Activated CD4-positive, alpha-beta T cell treated with anti-CD3 and anti-CD28 coated beads, Interleukin-2, amount 10 ng/mL, durations not matched to agents 7 days and 5 days (primary cell): ENCODE data around the gene ALDH1B1. TPM values are rescaled to one million over a fixed set of nuclear protein-coding genes. Genes with fewer than 3 reads are reported as not detected.
"Not testable (repeated sequence)": the region's sequence is repeated elsewhere in the genome, so short reads cannot be mapped to it uniquely, and the experiment has no call there.

Experiments used
- CTCF ChIA-PET: fragments of 350-600 bp; sonication (Branson Sonifier 250); formaldehyde crosslinking; loops from one replicate; lab custom pipeline; 2021; ENCODE audit warnings: antibody characterized with exemption; lab: Charles Lee
- POLR2A ChIA-PET: fragments of 350-600 bp; sonication (Branson Sonifier 250); formaldehyde crosslinking; loops from one replicate; lab custom pipeline; 2021; ENCODE audit warnings: antibody characterized with exemption; lab: Charles Lee
- DNase-seq: peaks from one replicate; pipeline ENCODE4 v3.0.0-alpha.2; 2020
- H3K27ac Mint-ChIP-seq: one replicate; pipeline ENCODE4 v1.8.0; 2021; ENCODE audit warnings: mild to moderate bottlenecking, moderate library complexity, mixed read lengths
- H3K27me3 Mint-ChIP-seq: one replicate; pipeline ENCODE4 v1.8.0; 2021; ENCODE audit warnings: mixed read lengths
- H3K36me3 Mint-ChIP-seq: one replicate; pipeline ENCODE4 v1.8.0; 2021; ENCODE audit warnings: low read depth, mixed read lengths
- H3K4me1 Mint-ChIP-seq: one replicate; pipeline ENCODE4 v1.8.0; 2021; ENCODE audit warnings: mixed read lengths
- H3K4me3 Mint-ChIP-seq: one replicate; pipeline ENCODE4 v1.8.0; 2021; ENCODE audit warnings: mild to moderate bottlenecking, moderate library complexity, mixed read lengths
- H3K9me3 Mint-ChIP-seq: one replicate; pipeline ENCODE4 v1.8.0; 2021; ENCODE audit warnings: mixed read lengths
- total RNA-seq, 2 experiments: library from RNA; stranded (reverse); gene quantifications; one replicate each; pipeline ENCODE4 v1.2.3, GENCODE V29; 2021

Gene ALDH1B1
- total RNA-seq, 2 experiments from 2014 or later, result 8.0 to 8.1 TPM

GRCh38 chr9:38394416-38394815, 1.9 kb downstream of the ALDH1B1 start:
- Mint-ChIP-seq H3K36me3 (peaks cover 28% of the 10 kb centered on the region), H3K4me3 (no peak overlapping the region), H3K4me1 (peaks cover 16% of the 10 kb centered on the region), H3K9me3 (no peaks in the 10 kb centered on the region), H3K27ac (no peak overlapping the region), H3K27me3 (peaks cover 12% of the 10 kb centered on the region)
- ChIA-PET POLR2A (no interaction called here), CTCF (no interaction called here)
- no peak for DNase-seq

DNA sequence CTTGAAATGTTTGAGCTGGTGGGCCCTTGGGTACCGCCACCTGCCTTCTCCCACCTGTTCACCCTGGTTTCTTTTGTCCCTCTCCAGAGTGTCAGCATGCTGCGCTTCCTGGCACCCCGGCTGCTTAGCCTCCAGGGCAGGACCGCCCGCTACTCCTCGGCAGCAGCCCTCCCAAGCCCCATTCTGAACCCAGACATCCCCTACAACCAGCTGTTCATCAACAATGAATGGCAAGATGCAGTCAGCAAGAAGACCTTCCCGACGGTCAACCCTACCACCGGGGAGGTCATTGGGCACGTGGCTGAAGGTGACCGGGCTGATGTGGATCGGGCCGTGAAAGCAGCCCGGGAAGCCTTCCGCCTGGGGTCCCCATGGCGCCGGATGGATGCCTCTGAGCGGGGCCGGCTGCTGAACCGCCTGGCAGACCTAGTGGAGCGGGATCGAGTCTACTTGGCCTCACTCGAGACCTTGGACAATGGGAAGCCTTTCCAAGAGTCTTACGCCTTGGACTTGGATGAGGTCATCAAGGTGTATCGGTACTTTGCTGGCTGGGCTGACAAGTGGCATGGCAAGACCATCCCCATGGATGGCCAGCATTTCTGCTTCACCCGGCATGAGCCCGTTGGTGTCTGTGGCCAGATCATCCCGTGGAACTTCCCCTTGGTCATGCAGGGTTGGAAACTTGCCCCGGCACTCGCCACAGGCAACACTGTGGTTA, 3.3 kb downstream of the ALDH1B1 start:
- POLR2A ChIA-PET, result no interaction called here
- Mint-ChIP-seq H3K36me3 (peaks cover 28% of the 10 kb centered on the region), H3K27me3 (peaks cover 9% of the 10 kb centered on the region), H3K4me3 (no peak overlapping the region), H3K9me3 (no peaks in the 10 kb centered on the region), H3K4me1 (peaks cover 16% of the 10 kb centered on the region), H3K27ac (no peak overlapping the region)
- DNase-seq, result no peak
- CTCF ChIA-PET, result no interaction called here

GRCh38 chr9:38396371-38396671, 3.8 kb downstream of the ALDH1B1 start:
- Mint-ChIP-seq H3K27me3 (peaks cover 6% of the 10 kb centered on the region), H3K4me1 (peaks cover 16% of the 10 kb centered on the region), H3K27ac (no peak overlapping the region), H3K9me3 (no peaks in the 10 kb centered on the region), H3K4me3 (no peak overlapping the region), H3K36me3 (peaks cover 28% of the 10 kb centered on the region)
- CTCF ChIA-PET, result no interaction called here
- POLR2A ChIA-PET, result no interaction called here
- DNase-seq, result no peak

DNA sequence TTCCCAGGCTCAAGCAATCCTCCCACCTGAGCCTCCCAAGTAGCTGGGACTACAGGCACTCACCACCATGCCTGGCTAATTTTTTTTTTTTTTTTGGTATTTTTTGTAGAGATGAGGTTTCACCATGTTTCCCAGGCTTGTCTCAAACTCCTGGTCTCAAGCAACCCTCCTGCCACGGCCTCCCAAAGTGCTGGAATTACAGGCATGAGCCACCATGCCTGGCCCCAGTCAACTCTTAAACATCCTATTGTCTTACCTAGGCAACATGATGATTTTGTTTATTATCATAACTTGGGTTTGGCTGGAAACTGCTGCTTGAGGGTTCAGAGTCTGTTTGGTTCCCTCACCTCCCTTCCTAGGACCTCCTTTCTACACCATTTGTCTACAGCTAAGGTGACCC, 6.7 kb downstream of the ALDH1B1 start:
- H3K4me3 Mint-ChIP-seq, H3K4me1 Mint-ChIP-seq, H3K9me3 Mint-ChIP-seq, H3K27me3 Mint-ChIP-seq, H3K27ac Mint-ChIP-seq, POLR2A ChIA-PET, CTCF ChIA-PET, DNase-seq: not testable (repeated sequence)
- H3K36me3 Mint-ChIP-seq, result peaks cover 25% of the 10 kb centered on the region

- POLR2A ChIA-PET, result no interaction called here
- H3K36me3 Mint-ChIP-seq, result peaks cover 8% of the 10 kb centered on the region
- no peaks in the 10 kb centered on the region for H3K4me1 Mint-ChIP-seq
- no peak overlapping the region for H3K4me3 Mint-ChIP-seq
- no peak overlapping the region for H3K27ac Mint-ChIP-seq
- CTCF ChIA-PET, result interaction anchor here (1.5 kb wide), 1 partner anchor 29 kb away, joined by 3 read pairs; no protein-coding TSS in a partner anchor
- H3K9me3 Mint-ChIP-seq, result no peaks in the 10 kb centered on the region
- no peak for DNase-seq
- H3K27me3 Mint-ChIP-seq, result peaks cover 13% of the 10 kb centered on the region
These were observed 9.5 kb downstream of the ALDH1B1 start for GRCh38 chr9:38401994-38402393.

DNA sequence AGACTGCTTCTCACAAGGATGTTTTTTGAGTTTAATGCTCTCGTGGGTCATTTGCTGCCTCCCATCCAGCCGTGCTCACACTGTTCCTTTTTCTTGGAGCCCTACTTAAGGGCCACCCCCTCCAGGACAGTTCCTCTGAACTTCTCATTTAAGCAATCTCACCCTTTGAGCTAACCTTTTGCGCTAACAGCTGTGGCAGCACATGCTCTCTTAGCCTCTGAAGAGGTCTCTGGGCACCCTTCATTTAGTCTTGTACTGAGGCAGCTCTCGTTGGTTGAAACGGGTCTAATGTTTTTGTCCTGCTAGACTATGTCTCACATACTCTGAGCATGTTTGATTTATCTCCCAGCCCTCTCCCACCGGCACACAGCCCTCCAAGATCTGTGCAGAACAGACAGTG, 11.8 kb downstream of the ALDH1B1 start:
- no peaks in the 10 kb centered on the region for H3K4me1 Mint-ChIP-seq
- POLR2A ChIA-PET, result no interaction called here

GRCh38 chr9:38405785-38406184, 13.3 kb downstream of the ALDH1B1 start:
- no peaks in the 10 kb centered on the region for H3K4me1 Mint-ChIP-seq
- ChIA-PET CTCF (no interaction called here), POLR2A (no interaction called here)
- no peaks in the 10 kb centered on the region for H3K36me3 Mint-ChIP-seq
- H3K27ac Mint-ChIP-seq, result no peak overlapping the region
- DNase-seq, result no peak
- peaks cover 13% of the 10 kb centered on the region for H3K27me3 Mint-ChIP-seq
- H3K9me3 Mint-ChIP-seq, result no peaks in the 10 kb centered on the region
- no peak overlapping the region for H3K4me3 Mint-ChIP-seq

More for the DNA sequence above, 11.8 kb downstream of the ALDH1B1 start:
- peaks cover 13% of the 10 kb centered on the region for H3K27me3 Mint-ChIP-seq
- no peaks in the 10 kb centered on the region for H3K9me3 Mint-ChIP-seq
- DNase-seq, result no peak
- H3K27ac Mint-ChIP-seq, result no peak overlapping the region
- no peaks in the 10 kb centered on the region for H3K36me3 Mint-ChIP-seq
- CTCF ChIA-PET, result no interaction called here
- H3K4me3 Mint-ChIP-seq, result no peak overlapping the region

- Mint-ChIP-seq H3K4me1 (no peaks in the 10 kb centered on the region), H3K27me3 (peaks cover 14% of the 10 kb centered on the region), H3K4me3 (no peak overlapping the region), H3K36me3 (no peaks in the 10 kb centered on the region), H3K27ac (no peak overlapping the region), H3K9me3 (no peaks in the 10 kb centered on the region)
- no peak for DNase-seq
- POLR2A ChIA-PET, result no interaction called here
- CTCF ChIA-PET, result no interaction called here
These were observed 14.1 kb downstream of the ALDH1B1 start for GRCh38 chr9:38406476-38407186.

DNA sequence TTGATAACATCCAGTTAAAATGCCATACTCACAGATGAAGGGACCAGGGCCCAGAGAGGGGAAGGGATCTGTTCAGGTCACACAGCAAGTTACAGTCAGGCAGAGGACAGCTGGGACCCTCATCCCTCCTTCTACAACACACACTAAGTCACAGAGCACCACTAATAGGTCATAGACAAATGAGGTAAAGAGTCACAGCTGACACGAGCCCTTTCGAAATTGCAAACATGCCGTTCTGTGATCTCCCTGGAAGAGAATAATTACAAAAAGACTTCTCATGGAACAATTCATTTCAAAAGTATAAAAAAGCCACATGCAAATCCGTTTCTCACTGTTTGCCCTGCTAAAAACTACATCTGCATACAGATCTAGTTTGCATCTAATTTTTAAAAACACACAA, 16.2 kb downstream of the ALDH1B1 start:
- CTCF ChIA-PET, result no interaction called here
- Mint-ChIP-seq H3K4me1 (no peaks in the 10 kb centered on the region), H3K4me3 (no peak overlapping the region), H3K36me3 (no peaks in the 10 kb centered on the region), H3K27me3 (peaks cover 15% of the 10 kb centered on the region), H3K27ac (no peak overlapping the region), H3K9me3 (no peaks in the 10 kb centered on the region)
- no peak for DNase-seq
- POLR2A ChIA-PET, result no interaction called here

- ChIA-PET CTCF (no interaction called here), POLR2A (no interaction called here)
- no peak for DNase-seq
- Mint-ChIP-seq H3K27me3 (peaks cover 4% of the 10 kb centered on the region), H3K4me3 (no peak overlapping the region), H3K9me3 (no peaks in the 10 kb centered on the region), H3K27ac (no peak overlapping the region), H3K4me1 (no peaks in the 10 kb centered on the region), H3K36me3 (no peaks in the 10 kb centered on the region)
These were observed 20.2 kb downstream of the ALDH1B1 start for GRCh38 chr9:38412751-38413150.

DNA sequence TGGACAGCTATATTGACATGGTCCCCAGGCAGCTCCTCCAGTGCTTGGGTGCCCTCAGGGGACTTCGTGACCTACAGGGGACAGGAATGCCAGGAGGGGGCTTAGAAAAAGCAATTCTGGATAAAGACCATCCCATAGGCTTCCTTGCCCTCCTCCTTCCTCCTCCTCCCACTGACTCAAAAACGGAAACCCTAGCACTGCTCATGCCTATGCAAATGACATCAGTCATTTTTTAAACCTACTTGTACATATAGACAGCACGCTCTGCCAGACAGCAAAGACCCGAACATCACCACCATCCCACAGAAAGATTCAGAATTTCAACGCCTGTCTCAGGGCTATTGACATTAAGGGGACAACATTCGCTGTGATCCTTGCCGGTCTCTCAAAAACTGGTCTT, 20.8 kb downstream of the ALDH1B1 start:
- Mint-ChIP-seq H3K36me3 (no peaks in the 10 kb centered on the region), H3K27me3 (peaks cover 4% of the 10 kb centered on the region), H3K27ac (no peak overlapping the region), H3K4me3 (no peak overlapping the region), H3K4me1 (no peaks in the 10 kb centered on the region), H3K9me3 (no peaks in the 10 kb centered on the region)
- no peak for DNase-seq
- CTCF ChIA-PET, result no interaction called here
- POLR2A ChIA-PET, result no interaction called here

- Mint-ChIP-seq H3K4me1 (no peaks in the 10 kb centered on the region), H3K36me3 (no peaks in the 10 kb centered on the region), H3K27ac (no peak overlapping the region), H3K9me3 (no peaks in the 10 kb centered on the region), H3K4me3 (no peak overlapping the region), H3K27me3 (peaks cover 4% of the 10 kb centered on the region)
- ChIA-PET POLR2A (no interaction called here), CTCF (interaction anchor here (0.5 kb wide), 1 partner anchor 444 kb away, joined by 3 read pairs; no protein-coding TSS in a partner anchor)
- DNase-seq, result no peak
These were observed 21.7 kb downstream of the ALDH1B1 start for GRCh38 chr9:38414040-38414723.

DNA sequence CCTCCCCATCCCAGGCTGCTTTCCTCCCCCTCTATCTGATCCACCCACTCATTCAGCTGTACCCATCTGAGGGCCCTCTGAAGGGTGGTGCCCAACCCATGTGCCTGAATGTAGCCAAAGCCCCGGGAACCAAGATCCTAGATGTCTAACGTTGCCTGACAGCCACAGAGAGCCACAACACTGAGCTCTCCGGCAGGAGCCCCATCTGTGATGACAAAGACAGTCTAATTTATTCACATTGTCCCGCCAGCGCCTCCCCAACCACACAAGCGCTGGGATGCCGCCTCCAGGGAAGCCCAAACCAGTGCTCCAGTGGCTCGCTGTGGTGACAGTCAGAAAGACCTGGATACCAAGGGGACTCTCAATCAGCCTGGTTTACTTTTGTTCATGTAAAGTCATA, 23.4 kb downstream of the ALDH1B1 start:
- Mint-ChIP-seq H3K27me3 (peaks cover 9% of the 10 kb centered on the region), H3K36me3 (no peaks in the 10 kb centered on the region), H3K4me3 (no peak overlapping the region), H3K9me3 (no peaks in the 10 kb centered on the region), H3K4me1 (no peaks in the 10 kb centered on the region), H3K27ac (no peak overlapping the region)
- ChIA-PET POLR2A (no interaction called here), CTCF (interaction anchor here (0.7 kb wide), 1 partner anchor 327 kb away, joined by 3 read pairs; no protein-coding TSS in a partner anchor)
- DNase-seq, result no peak
